ENCODE measurements around the gene HBB.

The HBB gene

GRCh38 chr11:5246772-5247471 is 20.1 kb upstream of the HBB start:
- no peaks in the 10 kb centered on the region for H3K36me3 ChIP-seq (ENCODE audit: control insufficient read depth in 2 of 2, insufficient read depth in 2 of 2, low read length in 2 of 2)
- H3K4me1 ChIP-seq (ENCODE audit: control insufficient read depth, insufficient read depth, low read length), result no peaks in the 10 kb centered on the region
- no peak overlapping the region for H3K27ac ChIP-seq (ENCODE audit: low read length)
- H3K9me3 ChIP-seq (ENCODE audit: control insufficient read depth in 2 of 2, low read length in 2 of 2), result no peaks in the 10 kb centered on the region
- H3K27me3 ChIP-seq (ENCODE audit: control insufficient read depth in 1 of 2, insufficient read depth in 2 of 2, low read length in 2 of 2), result peaks cover 0 to 2% of the 10 kb centered on the region in 2 donors
- H3K9ac ChIP-seq (ENCODE audit: low read length in 2 of 2), result no peak overlapping the region
- H3K4me3 ChIP-seq (ENCODE audit: low read length in 2 of 2), result no peak overlapping the region

- no peaks in the 10 kb centered on the region for H3K36me3 ChIP-seq (ENCODE audit: control insufficient read depth in 2 of 2, insufficient read depth in 2 of 2, low read length in 2 of 2)
- no peaks in the 10 kb centered on the region for H3K9me3 ChIP-seq (ENCODE audit: control insufficient read depth in 2 of 2, low read length in 2 of 2)
- no peak overlapping the region for H3K9ac ChIP-seq (ENCODE audit: low read length in 2 of 2)
- peaks cover 0 to 2% of the 10 kb centered on the region in 2 donors for H3K27me3 ChIP-seq (ENCODE audit: control insufficient read depth in 1 of 2, insufficient read depth in 2 of 2, low read length in 2 of 2)
- H3K4me1 ChIP-seq (ENCODE audit: control insufficient read depth, insufficient read depth, low read length), result no peaks in the 10 kb centered on the region
- H3K27ac ChIP-seq (ENCODE audit: low read length), result no peak overlapping the region
- H3K4me3 ChIP-seq (ENCODE audit: low read length in 2 of 2), result no peak overlapping the region
These were observed 18.3 kb upstream of the HBB start for GRCh38 chr11:5245155-5245554.

- Histone ChIP-seq H3K27ac (ENCODE audit: low read length) (no peak overlapping the region), H3K9me3 (ENCODE audit: control insufficient read depth in 2 of 2, low read length in 2 of 2) (no peaks in the 10 kb centered on the region), H3K27me3 (ENCODE audit: control insufficient read depth in 1 of 2, insufficient read depth in 2 of 2, low read length in 2 of 2) (peaks cover 0 to 2% of the 10 kb centered on the region in 2 donors), H3K4me3 (ENCODE audit: low read length in 2 of 2) (no peak overlapping the region), H3K4me1 (ENCODE audit: control insufficient read depth, insufficient read depth, low read length) (no peaks in the 10 kb centered on the region), H3K36me3 (ENCODE audit: control insufficient read depth in 2 of 2, insufficient read depth in 2 of 2, low read length in 2 of 2) (no peaks in the 10 kb centered on the region), H3K9ac (ENCODE audit: low read length in 2 of 2) (no peak overlapping the region)
These were observed 16.9 kb upstream of the HBB start for GRCh38 chr11:5243816-5244180.

GRCh38 chr11:5242933-5243815 is 16.3 kb upstream of the HBB start:
- H3K9me3 ChIP-seq (ENCODE audit: control insufficient read depth in 2 of 2, low read length in 2 of 2), result no peaks in the 10 kb centered on the region
- no peaks in the 10 kb centered on the region for H3K36me3 ChIP-seq (ENCODE audit: control insufficient read depth in 2 of 2, insufficient read depth in 2 of 2, low read length in 2 of 2)
- H3K27ac ChIP-seq (ENCODE audit: low read length), result no peak overlapping the region
- peaks cover 0 to 2% of the 10 kb centered on the region in 2 donors for H3K27me3 ChIP-seq (ENCODE audit: control insufficient read depth in 1 of 2, insufficient read depth in 2 of 2, low read length in 2 of 2)
- H3K9ac ChIP-seq (ENCODE audit: low read length in 2 of 2), result no peak overlapping the region
- no peak overlapping the region for H3K4me3 ChIP-seq (ENCODE audit: low read length in 2 of 2)
- no peaks in the 10 kb centered on the region for H3K4me1 ChIP-seq (ENCODE audit: control insufficient read depth, insufficient read depth, low read length)

- Histone ChIP-seq H3K9ac (ENCODE audit: low read length in 2 of 2) (no peak overlapping the region), H3K27me3 (ENCODE audit: control insufficient read depth in 1 of 2, insufficient read depth in 2 of 2, low read length in 2 of 2) (peaks cover 0 to 2% of the 10 kb centered on the region in 2 donors), H3K4me3 (ENCODE audit: low read length in 2 of 2) (no peak overlapping the region), H3K27ac (ENCODE audit: low read length) (no peak overlapping the region), H3K9me3 (ENCODE audit: control insufficient read depth in 2 of 2, low read length in 2 of 2) (no peaks in the 10 kb centered on the region), H3K36me3 (ENCODE audit: control insufficient read depth in 2 of 2, insufficient read depth in 2 of 2, low read length in 2 of 2) (no peaks in the 10 kb centered on the region), H3K4me1 (ENCODE audit: control insufficient read depth, insufficient read depth, low read length) (no peaks in the 10 kb centered on the region)
These were observed 15.3 kb upstream of the HBB start for GRCh38 chr11:5242208-5242607.

- Histone ChIP-seq H3K9ac (ENCODE audit: low read length in 2 of 2) (no peak overlapping the region), H3K27ac (ENCODE audit: low read length) (no peak overlapping the region), H3K27me3 (ENCODE audit: control insufficient read depth in 1 of 2, insufficient read depth in 2 of 2, low read length in 2 of 2) (peaks cover 0 to 2% of the 10 kb centered on the region in 2 donors), H3K4me1 (ENCODE audit: control insufficient read depth, insufficient read depth, low read length) (no peaks in the 10 kb centered on the region), H3K4me3 (ENCODE audit: low read length in 2 of 2) (no peak overlapping the region), H3K9me3 (ENCODE audit: control insufficient read depth in 2 of 2, low read length in 2 of 2) (no peaks in the 10 kb centered on the region), H3K36me3 (ENCODE audit: control insufficient read depth in 2 of 2, insufficient read depth in 2 of 2, low read length in 2 of 2) (no peaks in the 10 kb centered on the region)
These were observed 14.6 kb upstream of the HBB start for GRCh38 chr11:5241458-5241857.

- Histone ChIP-seq H3K27ac (ENCODE audit: low read length) (no peak overlapping the region), H3K9me3 (ENCODE audit: control insufficient read depth in 2 of 2, low read length in 2 of 2) (no peaks in the 10 kb centered on the region), H3K36me3 (ENCODE audit: control insufficient read depth in 2 of 2, insufficient read depth in 2 of 2, low read length in 2 of 2) (no peaks in the 10 kb centered on the region), H3K27me3 (ENCODE audit: control insufficient read depth in 1 of 2, insufficient read depth in 2 of 2, low read length in 2 of 2) (peaks cover 0 to 2% of the 10 kb centered on the region in 2 donors), H3K4me3 (ENCODE audit: low read length in 2 of 2) (no peak overlapping the region), H3K9ac (ENCODE audit: low read length in 2 of 2) (no peak overlapping the region), H3K4me1 (ENCODE audit: control insufficient read depth, insufficient read depth, low read length) (no peaks in the 10 kb centered on the region)
These were observed 13.6 kb upstream of the HBB start for GRCh38 chr11:5240458-5240857.

GRCh38 chr11:5240056-5240455 is 13.2 kb upstream of the HBB start:
- H3K27me3 ChIP-seq (ENCODE audit: control insufficient read depth in 1 of 2, insufficient read depth in 2 of 2, low read length in 2 of 2), result peaks cover 0 to 2% of the 10 kb centered on the region in 2 donors
- H3K4me1 ChIP-seq (ENCODE audit: control insufficient read depth, insufficient read depth, low read length), result no peaks in the 10 kb centered on the region
- H3K36me3 ChIP-seq (ENCODE audit: control insufficient read depth in 2 of 2, insufficient read depth in 2 of 2, low read length in 2 of 2), result no peaks in the 10 kb centered on the region
- no peaks in the 10 kb centered on the region for H3K9me3 ChIP-seq (ENCODE audit: control insufficient read depth in 2 of 2, low read length in 2 of 2)
- H3K9ac ChIP-seq (ENCODE audit: low read length in 2 of 2), result no peak overlapping the region
- H3K27ac ChIP-seq (ENCODE audit: low read length), result no peak overlapping the region
- no peak overlapping the region for H3K4me3 ChIP-seq (ENCODE audit: low read length in 2 of 2)

- no peaks in the 10 kb centered on the region for H3K36me3 ChIP-seq (ENCODE audit: control insufficient read depth in 2 of 2, insufficient read depth in 2 of 2, low read length in 2 of 2)
These were observed 12.2 kb upstream of the HBB start for GRCh38 chr11:5239046-5239445.

GRCh38 chr11:5238486-5238885 is 11.6 kb upstream of the HBB start:
- no peaks in the 10 kb centered on the region for H3K4me1 ChIP-seq (ENCODE audit: control insufficient read depth, insufficient read depth, low read length)

More at GRCh38 chr11:5239046-5239445, 12.2 kb upstream of the HBB start:
- H3K9me3 ChIP-seq (ENCODE audit: control insufficient read depth in 2 of 2, low read length in 2 of 2), result no peaks in the 10 kb centered on the region
- H3K9ac ChIP-seq (ENCODE audit: low read length in 2 of 2), result no peak overlapping the region
- no peaks in the 10 kb centered on the region for H3K4me1 ChIP-seq (ENCODE audit: control insufficient read depth, insufficient read depth, low read length)
- peaks cover 0 to 2% of the 10 kb centered on the region in 2 donors for H3K27me3 ChIP-seq (ENCODE audit: control insufficient read depth in 1 of 2, insufficient read depth in 2 of 2, low read length in 2 of 2)
- no peak overlapping the region for H3K4me3 ChIP-seq (ENCODE audit: low read length in 2 of 2)
- H3K27ac ChIP-seq (ENCODE audit: low read length), result no peak overlapping the region

GRCh38 chr11:5237420-5237819 is 10.5 kb upstream of the HBB start:
- H3K27ac ChIP-seq (ENCODE audit: low read length), result no peak overlapping the region

More at GRCh38 chr11:5238486-5238885, 11.6 kb upstream of the HBB start:
- Histone ChIP-seq H3K27me3 (ENCODE audit: control insufficient read depth in 1 of 2, insufficient read depth in 2 of 2, low read length in 2 of 2) (peaks cover 0 to 2% of the 10 kb centered on the region in 2 donors), H3K9me3 (ENCODE audit: control insufficient read depth in 2 of 2, low read length in 2 of 2) (no peaks in the 10 kb centered on the region), H3K9ac (ENCODE audit: low read length in 2 of 2) (no peak overlapping the region), H3K27ac (ENCODE audit: low read length) (no peak overlapping the region), H3K4me3 (ENCODE audit: low read length in 2 of 2) (no peak overlapping the region), H3K36me3 (ENCODE audit: control insufficient read depth in 2 of 2, insufficient read depth in 2 of 2, low read length in 2 of 2) (no peaks in the 10 kb centered on the region)

More at GRCh38 chr11:5237420-5237819, 10.5 kb upstream of the HBB start:
- Histone ChIP-seq H3K9ac (ENCODE audit: low read length in 2 of 2) (no peak overlapping the region), H3K4me1 (ENCODE audit: control insufficient read depth, insufficient read depth, low read length) (no peaks in the 10 kb centered on the region), H3K9me3 (ENCODE audit: control insufficient read depth in 2 of 2, low read length in 2 of 2) (no peaks in the 10 kb centered on the region), H3K4me3 (ENCODE audit: low read length in 2 of 2) (no peak overlapping the region), H3K36me3 (ENCODE audit: control insufficient read depth in 2 of 2, insufficient read depth in 2 of 2, low read length in 2 of 2) (no peaks in the 10 kb centered on the region), H3K27me3 (ENCODE audit: control insufficient read depth in 1 of 2, insufficient read depth in 2 of 2, low read length in 2 of 2) (no peaks in the 10 kb centered on the region)
